Measurements from ENCODE around the gene CDC42EP3.

The CDC42EP3 gene

DNA sequence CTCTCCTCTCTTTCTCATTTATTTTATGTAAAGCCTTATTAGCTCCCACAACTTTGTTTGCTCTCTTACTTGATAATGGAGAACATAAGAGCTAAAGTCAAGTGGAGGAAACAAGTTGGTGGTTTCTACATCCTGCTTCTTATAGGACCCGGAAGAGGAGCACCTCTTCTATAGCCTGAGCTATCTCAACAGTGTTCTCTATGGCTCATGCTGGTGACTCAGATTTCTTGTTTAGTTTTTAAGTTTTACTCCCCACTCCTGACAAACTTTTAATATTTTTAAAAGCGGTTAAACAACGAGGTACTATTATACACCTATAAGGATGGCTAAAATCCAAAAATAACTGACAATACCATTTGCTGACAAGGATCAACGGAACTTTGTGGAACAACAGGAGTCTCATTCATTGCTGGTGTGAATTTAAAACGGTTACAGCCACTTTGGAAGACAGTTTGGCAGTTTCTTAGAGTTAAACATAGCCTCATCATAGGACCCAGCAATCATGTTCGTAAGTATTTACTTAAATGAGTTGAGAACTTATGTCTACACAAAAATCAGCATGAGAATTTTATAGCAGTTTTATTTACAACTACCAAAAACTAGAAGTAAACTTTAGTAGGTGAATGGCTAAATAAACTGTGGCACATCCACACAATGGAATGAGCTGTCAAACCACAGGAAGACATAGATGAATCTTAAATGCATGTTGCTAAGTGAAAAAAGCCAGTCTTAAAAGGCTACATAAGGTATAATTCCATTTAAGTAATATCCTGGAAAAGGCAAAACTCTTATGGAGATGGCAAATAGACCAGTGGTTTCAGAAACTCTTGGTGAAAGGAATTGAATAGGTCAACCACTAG is 12.7 kb upstream of the CDC42EP3 start:
- TF ChIP-seq, protein P1, sequence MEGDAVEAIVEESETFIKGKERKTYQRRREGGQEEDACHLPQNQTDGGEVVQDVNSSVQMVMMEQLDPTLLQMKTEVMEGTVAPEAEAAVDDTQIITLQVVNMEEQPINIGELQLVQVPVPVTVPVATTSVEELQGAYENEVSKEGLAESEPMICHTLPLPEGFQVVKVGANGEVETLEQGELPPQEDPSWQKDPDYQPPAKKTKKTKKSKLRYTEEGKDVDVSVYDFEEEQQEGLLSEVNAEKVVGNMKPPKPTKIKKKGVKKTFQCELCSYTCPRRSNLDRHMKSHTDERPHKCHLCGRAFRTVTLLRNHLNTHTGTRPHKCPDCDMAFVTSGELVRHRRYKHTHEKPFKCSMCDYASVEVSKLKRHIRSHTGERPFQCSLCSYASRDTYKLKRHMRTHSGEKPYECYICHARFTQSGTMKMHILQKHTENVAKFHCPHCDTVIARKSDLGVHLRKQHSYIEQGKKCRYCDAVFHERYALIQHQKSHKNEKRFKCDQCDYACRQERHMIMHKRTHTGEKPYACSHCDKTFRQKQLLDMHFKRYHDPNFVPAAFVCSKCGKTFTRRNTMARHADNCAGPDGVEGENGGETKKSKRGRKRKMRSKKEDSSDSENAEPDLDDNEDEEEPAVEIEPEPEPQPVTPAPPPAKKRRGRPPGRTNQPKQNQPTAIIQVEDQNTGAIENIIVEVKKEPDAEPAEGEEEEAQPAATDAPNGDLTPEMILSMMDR (IDR thresholded peaks at IDR 0.05; ENCODE audit: low read depth, low read length): no peak

DNA sequence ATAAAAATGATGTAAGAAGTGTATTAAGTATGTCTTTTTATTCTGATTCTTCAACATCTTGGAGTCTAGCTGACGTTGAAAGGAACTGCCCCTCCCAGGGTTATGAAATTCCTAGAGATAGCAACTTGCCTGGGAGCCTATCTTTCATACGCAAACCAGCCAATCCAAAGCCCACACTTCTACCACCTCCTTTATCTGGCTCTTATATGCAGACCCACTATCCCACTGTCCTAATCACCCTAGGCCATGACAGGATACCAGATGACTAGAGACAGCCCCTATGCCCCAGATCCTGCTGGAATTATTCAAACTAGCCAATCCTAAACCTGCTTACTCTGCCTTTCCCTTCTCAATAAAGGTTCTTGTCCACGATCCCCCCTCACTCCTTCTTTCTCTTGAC is 11.8 kb upstream of the CDC42EP3 start:
- TF ChIP-seq, protein P1 (IDR thresholded peaks at IDR 0.05; ENCODE audit: low read depth, low read length): no peak
- no peak overlapping the region for H3K4me3 ChIP-seq (ENCODE audit: low read depth, low read length)

More for the DNA sequence above, 12.7 kb upstream of the CDC42EP3 start:
- H3K4me3 ChIP-seq (ENCODE audit: low read depth, low read length): no peak overlapping the region

DNA sequence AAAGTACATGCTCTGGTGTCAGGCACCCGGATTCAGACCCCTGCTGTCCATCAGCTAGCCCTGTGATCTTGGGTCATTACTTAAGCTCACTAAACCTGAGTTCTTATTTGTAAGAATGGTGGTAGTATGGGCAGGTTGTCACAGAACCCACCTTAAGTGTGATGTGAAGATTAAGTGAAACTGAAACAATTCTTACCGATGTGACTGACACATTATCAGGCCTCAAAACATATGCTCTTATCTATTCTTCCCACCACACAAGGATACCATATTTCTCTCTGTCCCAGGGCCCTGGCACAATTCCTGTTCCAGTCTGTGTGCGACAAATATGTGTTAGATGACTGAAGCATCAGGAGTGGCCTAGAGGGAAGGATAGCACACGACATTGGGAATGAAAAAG is 11.0 kb upstream of the CDC42EP3 start:
- H3K4me3 ChIP-seq (ENCODE audit: low read depth, low read length): no peak overlapping the region
- TF ChIP-seq, protein P1 (IDR thresholded peaks at IDR 0.05; ENCODE audit: low read depth, low read length): no peak

DNA sequence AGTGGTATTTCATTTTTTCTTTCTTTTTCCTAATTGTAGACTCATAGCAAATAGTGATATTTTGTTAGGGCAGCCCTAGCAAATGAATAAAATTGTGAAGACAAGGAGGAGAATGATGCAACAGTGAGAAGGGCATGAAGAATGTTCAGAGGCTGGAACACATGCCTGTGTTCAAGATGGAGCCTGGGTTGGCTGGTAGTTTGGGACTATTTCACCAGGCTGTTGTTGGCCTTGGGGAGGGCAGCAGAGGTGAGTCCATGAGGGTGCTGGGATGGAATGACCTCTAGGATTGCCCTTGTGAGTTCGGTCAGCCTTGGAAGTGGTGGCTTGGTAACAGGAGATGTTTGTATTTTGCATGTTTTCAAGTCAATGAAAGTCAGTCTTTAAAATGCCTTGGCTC is 10.1 kb upstream of the CDC42EP3 start:
- TF ChIP-seq, protein P1 (IDR thresholded peaks at IDR 0.05; ENCODE audit: low read depth, low read length): no peak
- no peak overlapping the region for H3K4me3 ChIP-seq (ENCODE audit: low read depth, low read length)

DNA sequence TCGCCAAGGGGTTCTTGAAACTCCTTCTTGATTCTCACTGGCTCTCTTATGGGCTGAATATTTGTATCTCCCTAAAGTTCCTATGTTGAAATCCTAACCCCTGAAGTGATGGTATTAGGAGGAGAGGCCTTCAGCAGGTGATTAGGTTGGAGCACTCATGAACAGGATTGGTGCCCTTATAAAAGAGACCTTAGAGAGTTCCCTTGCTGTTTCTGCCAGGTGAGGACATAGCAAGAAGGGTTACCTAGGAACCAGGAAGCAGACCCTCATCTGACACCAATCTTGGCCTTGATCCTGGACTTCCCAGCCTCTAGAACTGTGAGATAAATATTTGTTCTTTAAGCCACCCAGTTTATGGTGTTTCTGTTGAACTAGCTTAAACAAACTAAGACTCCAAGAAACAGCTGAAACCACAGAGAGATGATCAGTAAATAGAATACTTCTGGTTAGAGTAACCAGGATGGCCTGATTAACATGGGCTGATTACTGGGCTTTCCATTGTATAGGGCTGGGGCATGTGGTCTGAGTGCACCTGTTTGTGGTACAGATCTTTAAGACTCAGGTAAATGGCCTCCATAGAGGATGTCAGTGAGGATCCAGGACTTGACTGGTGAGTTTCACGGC is 7.7 kb upstream of the CDC42EP3 start:
- TF ChIP-seq, protein P1 (IDR thresholded peaks at IDR 0.05; ENCODE audit: low read depth, low read length): no peak
- H3K4me3 ChIP-seq (ENCODE audit: low read depth, low read length): no peak overlapping the region

DNA sequence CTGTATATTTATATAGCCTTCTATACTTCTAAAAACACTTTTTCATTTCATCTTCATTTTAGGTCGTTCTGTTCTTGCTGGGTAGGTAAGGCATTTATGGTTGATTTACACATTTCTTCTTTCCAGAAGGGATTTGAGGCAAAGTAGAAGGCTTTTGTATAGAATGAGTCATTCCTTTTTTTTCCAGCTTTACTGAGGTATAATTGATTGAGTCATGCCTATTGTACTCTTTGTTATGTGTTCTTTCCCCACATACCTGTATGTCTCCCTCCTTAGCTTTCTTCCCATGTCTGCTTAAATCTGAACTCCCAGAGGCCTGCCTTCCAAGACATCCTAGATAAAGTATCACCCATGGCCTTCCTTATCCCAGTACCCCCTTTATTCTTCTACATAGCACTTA is 4.8 kb upstream of the CDC42EP3 start:
- TF ChIP-seq, protein P1 (IDR thresholded peaks at IDR 0.05; ENCODE audit: low read depth, low read length): no peak
- no peak overlapping the region for H3K4me3 ChIP-seq (ENCODE audit: low read depth, low read length)

DNA sequence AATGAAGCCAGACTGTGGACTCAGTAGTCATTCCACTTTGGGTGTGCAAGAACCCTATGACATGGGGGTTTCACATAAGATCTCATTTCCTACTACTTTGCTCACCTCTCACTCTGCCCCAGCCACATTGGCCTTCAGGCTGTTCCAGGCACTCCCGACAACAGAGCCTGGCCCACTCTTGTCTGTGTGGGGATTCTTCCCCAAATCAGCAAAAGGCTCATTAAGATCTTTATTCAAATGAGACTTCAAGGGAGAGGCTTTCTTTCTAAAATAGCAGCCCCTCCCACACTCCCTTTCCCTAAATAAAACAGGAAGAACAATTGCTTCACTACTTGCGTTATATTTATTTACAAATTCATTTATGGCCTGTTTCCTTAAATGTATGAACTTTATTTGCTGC is 3.5 kb upstream of the CDC42EP3 start:
- TF ChIP-seq, protein P1 (IDR thresholded peaks at IDR 0.05; ENCODE audit: low read depth, low read length): no peak
- H3K4me3 ChIP-seq (ENCODE audit: low read depth, low read length): no peak overlapping the region

All from WI38 (cell line).